K562 (cell line): ENCODE measurements around the gene RNF212B. TPM values are rescaled to one million over a fixed set of nuclear protein-coding genes. Genes with fewer than 3 reads are reported as not detected.

Experiments
- BRD4 ChIP-seq: fragments of 200-600 bp; sonication (generic); IDR thresholded peaks from 2 replicates; pipeline ENCODE4 v1.6.1; 2017; ENCODE audit warnings: inconsistent platforms
- FOSL1 ChIP-seq: fragments of 200-800 bp; sonication (Bioruptor generic); conservative IDR thresholded peaks from 2 replicates; pipeline ENCODE4 v1.6.1; 2016; ENCODE audit warnings: missing genetic modification characterization, missing compliant biosample characterization
- HDAC3 ChIP-seq: fragments of 450-650 bp; IDR thresholded peaks from 2 replicates; pipeline ENCODE4 v1.6.1; 2018; ENCODE audit warnings: borderline replicate concordance, mild to moderate bottlenecking, moderate library complexity; ENCODE audit not compliant: partially characterized antibody
- HDAC8 ChIP-seq: fragments of 450-650 bp; IDR thresholded peaks from 2 replicates; pipeline ENCODE4 v1.6.1; 2016; ENCODE audit warnings: mild to moderate bottlenecking, missing genetic modification characterization, moderate library complexity, missing compliant biosample characterization
- KAT8 ChIP-seq: fragments of 450-650 bp; IDR thresholded peaks from 2 replicates; pipeline ENCODE4 v1.6.1; 2016; ENCODE audit warnings: low read depth, mild to moderate bottlenecking
- MYBL2 ChIP-seq, 2 experiments: fragments of 450-650 bp in 1 of 2; sonication (generic) in 1 of 2; formaldehyde crosslinking in 1 of 2; IDR thresholded peaks; 2 replicates each; pipeline versions ENCODE4 v1.6.1 to v1.8.1; 2017 to 2022; ENCODE audit warnings: borderline replicate concordance in 1 of 2, inconsistent platforms in 1 of 2, low read depth in 1 of 2, mild to moderate bottlenecking in 1 of 2, missing genetic modification reagents in 1 of 2, moderate library complexity in 1 of 2
- NFYB ChIP-seq: IDR thresholded peaks from 2 replicates; pipeline ENCODE4 v1.6.1; 2011; ENCODE audit warnings: mild to moderate bottlenecking, moderate library complexity; ENCODE audit not compliant: insufficient read length; ENCODE audit errors: extremely low read depth
- PML ChIP-seq: IDR thresholded peaks from 2 replicates; pipeline ENCODE4 v1.6.1; 2012; ENCODE audit warnings: low read length, inconsistent platforms
- RBBP5 ChIP-seq: fragments of 200-600 bp; sonication (generic); IDR thresholded peaks from 2 replicates; pipeline ENCODE4 v1.6.1; 2012; ENCODE audit warnings: borderline replicate concordance, mild to moderate bottlenecking, low read length, control low read depth, inconsistent platforms; ENCODE audit not compliant: insufficient read depth, poor library complexity, severe bottlenecking
- RBM22 ChIP-seq: fragments of 200-400 bp; formaldehyde crosslinking; IDR thresholded peaks from 2 replicates; pipeline ENCODE4 v1.6.1; 2018; ENCODE audit warnings: low read length, low read depth; ENCODE audit not compliant: poor library complexity, severe bottlenecking
- SMC3 ChIP-seq: conservative IDR thresholded peaks from 2 replicates; pipeline ENCODE4 v1.6.1; 2011; ENCODE audit warnings: low read depth, low read length, improper control_type of control experiment; ENCODE audit not compliant: insufficient read depth
- SRSF3 ChIP-seq: fragments of 200-400 bp; formaldehyde crosslinking; IDR thresholded peaks from 2 replicates; pipeline ENCODE4 v1.6.1; 2016; ENCODE audit warnings: mild to moderate bottlenecking, low read length, moderate library complexity; ENCODE audit not compliant: insufficient read depth
- TAF7 ChIP-seq: fragments of 450-650 bp; IDR thresholded peaks from 2 replicates; pipeline ENCODE4 v1.6.1; 2016; ENCODE audit warnings: missing genetic modification characterization, missing compliant biosample characterization
- ZBTB17 ChIP-seq: fragments of 450-650 bp; formaldehyde crosslinking; IDR thresholded peaks from 2 replicates; pipeline ENCODE4 v1.4.0; 2020; ENCODE audit warnings: mild to moderate bottlenecking
- ZNF431 ChIP-seq: sonication (generic); formaldehyde crosslinking; IDR thresholded peaks from 2 replicates; pipeline ENCODE4 v1.8.0; 2022; ENCODE audit warnings: mild to moderate bottlenecking, missing genetic modification reagents
- ZNF79 ChIP-seq: fragments of 250-450 bp; sonication (Bioruptor Pico); IDR thresholded peaks from 2 replicates; pipeline ENCODE4 v1.4.0; 2020; ENCODE audit warnings: low read depth, mild to moderate bottlenecking, moderate library complexity
- ZNF830 ChIP-seq: fragments of 250-450 bp; sonication (Bioruptor Pico); IDR thresholded peaks from 2 replicates; pipeline ENCODE4 v1.5.0; 2021; ENCODE audit warnings: mild to moderate bottlenecking
- polyA plus RNA-seq, 8 experiments: library from polyadenylated mRNA; depleted of rRNA in 4 of 8; stranded (reverse) in 5 of 8; unstranded in 3 of 8; fragments of >200 nt; fragmentation: Nextera tagmentation in 2 of 8; fragmentation: Illumina TruSeq in 1 of 8; extraction: Ambion mirVana in 2 of 8; extraction: Trizol in 1 of 8; gene quantifications; 2 replicates each; pipeline versions ENCODE4 v1.2.1 to v1.2.3, GENCODE V29; 2011 to 2014; ENCODE audit warnings: inconsistent platforms in 1 of 8, missing spikeins in 1 of 8
- total RNA-seq, 7 experiments: library from RNA; depleted of rRNA in 6 of 7; stranded (reverse); fragments of >200 nt in 6 of 7; fragmentation: Illumina TruSeq in 2 of 7; extraction: Trizol in 2 of 7; gene quantifications; 2 replicates each; pipeline versions ENCODE4 v1.2.1 to v1.2.3, GENCODE V29; 2011 to 2021; ENCODE audit warnings: low replicate concordance in 1 of 7
- TF ChIP-seq, protein P1 (sequence below): fragments of 250-450 bp; sonication (Bioruptor Pico); IDR thresholded peaks from 2 replicates; pipeline ENCODE4 v1.5.0; 2021; ENCODE audit warnings: mild to moderate bottlenecking, moderate library complexity
- TF ChIP-seq, protein P2 (sequence below): sonication (generic); formaldehyde crosslinking; IDR thresholded peaks from 2 replicates; pipeline ENCODE4 v1.9.0; 2022; ENCODE audit warnings: mild to moderate bottlenecking, missing genetic modification reagents
- TF ChIP-seq, protein P3 (sequence below): fragments of 450-650 bp; IDR thresholded peaks from 2 replicates; pipeline ENCODE4 v1.6.1; 2017; ENCODE audit warnings: mild to moderate bottlenecking, moderate library complexity
- TF ChIP-seq, protein P4 (sequence below): fragments of 450-650 bp; IDR thresholded peaks from 2 replicates; pipeline ENCODE4 v1.6.1; 2016; ENCODE audit warnings: mild to moderate bottlenecking

RNF212B gene
- total and polyA plus RNA-seq, 9 of the 15 experiments (the other 6 are each of a cell fraction or from before 2014, with no cell fraction given), result 0.15 to 0.43 (median 0.27) TPM; not detected in 3

DNA sequence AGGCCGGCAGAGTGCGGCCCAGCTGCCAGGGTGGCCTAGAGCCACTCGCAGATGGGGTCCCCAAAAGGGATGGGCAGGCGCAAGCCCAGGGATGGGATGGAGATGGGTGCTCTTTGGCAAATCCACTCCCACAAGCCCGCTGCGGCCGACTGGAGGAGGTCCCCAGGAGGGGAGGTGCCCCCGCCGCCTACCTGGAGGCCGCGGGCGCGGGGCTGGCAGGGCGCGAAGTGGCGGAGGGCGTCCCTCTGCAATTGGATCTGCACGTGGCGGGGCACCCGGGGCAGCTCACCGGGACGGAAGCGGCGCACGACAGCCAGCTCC is 64.2 kb downstream of the RNF212B start (continued):
- TF ChIP-seq, protein P1, sequence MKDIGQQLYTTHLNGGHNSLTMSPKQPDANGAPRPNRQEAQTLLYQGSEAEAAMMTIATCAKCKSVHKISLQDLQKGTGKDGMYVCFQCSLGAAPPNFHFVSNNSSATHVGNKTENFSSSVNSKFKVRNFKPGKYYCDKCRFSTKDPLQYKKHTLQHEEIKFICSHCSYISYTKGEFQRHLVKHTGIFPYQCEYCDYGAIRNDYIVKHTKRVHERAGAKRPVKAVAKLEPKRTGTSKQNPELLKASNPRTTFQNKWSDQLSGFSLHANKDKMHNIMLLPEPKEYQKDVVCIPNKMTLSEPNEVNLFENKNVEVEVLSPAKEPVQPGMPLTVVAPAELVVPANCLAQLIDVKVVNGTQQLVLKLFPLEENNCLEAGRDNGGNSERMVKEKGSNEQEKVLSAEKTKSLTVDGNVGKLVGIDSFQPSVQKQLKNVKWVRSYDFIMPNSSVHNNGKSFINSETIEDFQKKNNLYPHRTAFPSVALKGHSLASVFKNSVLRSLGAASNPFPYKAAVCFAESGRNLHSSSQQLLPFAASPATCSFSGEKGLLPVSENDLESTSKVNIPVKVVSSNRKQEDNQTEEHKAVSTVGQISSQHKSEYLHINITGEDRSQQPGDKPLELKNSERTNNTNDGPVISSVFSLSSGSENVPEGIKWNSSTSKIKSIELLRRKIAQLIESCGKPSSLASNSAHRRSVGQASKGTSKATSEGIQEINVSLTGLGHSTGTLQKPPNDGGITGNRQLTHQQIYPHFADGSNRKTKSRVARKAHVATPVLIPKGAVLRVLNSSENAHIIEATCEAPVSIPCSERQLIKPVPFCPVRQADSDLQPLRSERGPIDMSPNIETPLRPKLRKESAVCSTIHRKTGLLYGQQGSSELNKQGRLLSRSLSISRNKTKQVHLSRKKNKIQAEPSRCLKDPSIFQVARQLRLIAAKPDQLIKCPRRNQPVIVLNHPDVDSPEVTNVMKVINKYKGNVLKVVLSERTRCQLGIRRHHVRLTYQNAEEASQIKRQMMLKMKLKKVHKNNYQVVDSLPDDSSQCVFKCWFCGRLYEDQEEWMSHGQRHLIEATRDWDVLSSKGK (CRISPR knock-in tag), result no peak
- peak; percentile 16; the same call in 1 of the 2 replicates for TF ChIP-seq FOSL1 (tag)
- no peak for TF ChIP-seq HDAC3
- TF ChIP-seq, protein P2, sequence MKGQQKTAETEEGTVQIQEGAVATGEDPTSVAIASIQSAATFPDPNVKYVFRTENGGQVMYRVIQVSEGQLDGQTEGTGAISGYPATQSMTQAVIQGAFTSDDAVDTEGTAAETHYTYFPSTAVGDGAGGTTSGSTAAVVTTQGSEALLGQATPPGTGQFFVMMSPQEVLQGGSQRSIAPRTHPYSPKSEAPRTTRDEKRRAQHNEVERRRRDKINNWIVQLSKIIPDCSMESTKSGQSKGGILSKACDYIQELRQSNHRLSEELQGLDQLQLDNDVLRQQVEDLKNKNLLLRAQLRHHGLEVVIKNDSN (CRISPR knock-in tag), result no peak
- no peak for TF ChIP-seq SMC3
- TF ChIP-seq, protein P3, sequence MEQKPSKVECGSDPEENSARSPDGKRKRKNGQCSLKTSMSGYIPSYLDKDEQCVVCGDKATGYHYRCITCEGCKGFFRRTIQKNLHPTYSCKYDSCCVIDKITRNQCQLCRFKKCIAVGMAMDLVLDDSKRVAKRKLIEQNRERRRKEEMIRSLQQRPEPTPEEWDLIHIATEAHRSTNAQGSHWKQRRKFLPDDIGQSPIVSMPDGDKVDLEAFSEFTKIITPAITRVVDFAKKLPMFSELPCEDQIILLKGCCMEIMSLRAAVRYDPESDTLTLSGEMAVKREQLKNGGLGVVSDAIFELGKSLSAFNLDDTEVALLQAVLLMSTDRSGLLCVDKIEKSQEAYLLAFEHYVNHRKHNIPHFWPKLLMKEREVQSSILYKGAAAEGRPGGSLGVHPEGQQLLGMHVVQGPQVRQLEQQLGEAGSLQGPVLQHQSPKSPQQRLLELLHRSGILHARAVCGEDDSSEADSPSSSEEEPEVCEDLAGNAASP, result no peak
- peak; percentile 57 for TF ChIP-seq TAF7 (tag)
- TF ChIP-seq, protein P4, sequence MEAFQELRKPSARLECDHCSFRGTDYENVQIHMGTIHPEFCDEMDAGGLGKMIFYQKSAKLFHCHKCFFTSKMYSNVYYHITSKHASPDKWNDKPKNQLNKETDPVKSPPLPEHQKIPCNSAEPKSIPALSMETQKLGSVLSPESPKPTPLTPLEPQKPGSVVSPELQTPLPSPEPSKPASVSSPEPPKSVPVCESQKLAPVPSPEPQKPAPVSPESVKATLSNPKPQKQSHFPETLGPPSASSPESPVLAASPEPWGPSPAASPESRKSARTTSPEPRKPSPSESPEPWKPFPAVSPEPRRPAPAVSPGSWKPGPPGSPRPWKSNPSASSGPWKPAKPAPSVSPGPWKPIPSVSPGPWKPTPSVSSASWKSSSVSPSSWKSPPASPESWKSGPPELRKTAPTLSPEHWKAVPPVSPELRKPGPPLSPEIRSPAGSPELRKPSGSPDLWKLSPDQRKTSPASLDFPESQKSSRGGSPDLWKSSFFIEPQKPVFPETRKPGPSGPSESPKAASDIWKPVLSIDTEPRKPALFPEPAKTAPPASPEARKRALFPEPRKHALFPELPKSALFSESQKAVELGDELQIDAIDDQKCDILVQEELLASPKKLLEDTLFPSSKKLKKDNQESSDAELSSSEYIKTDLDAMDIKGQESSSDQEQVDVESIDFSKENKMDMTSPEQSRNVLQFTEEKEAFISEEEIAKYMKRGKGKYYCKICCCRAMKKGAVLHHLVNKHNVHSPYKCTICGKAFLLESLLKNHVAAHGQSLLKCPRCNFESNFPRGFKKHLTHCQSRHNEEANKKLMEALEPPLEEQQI, result no peak
- peak; percentile 76 for TF ChIP-seq RBM22
- peak; percentile 86; the same call in 1 of the 2 replicates for TF ChIP-seq ZNF830 (CRISPR knock-in tag)
- TF ChIP-seq MYBL2 (IDR thresholded peaks at IDR 0.05; ENCODE audit: low read depth), result no peak
- TF ChIP-seq MYBL2 (CRISPR knock-in tag; IDR thresholded peaks at IDR 0.05; ENCODE audit: borderline replicate concordance), result no peak
- TF ChIP-seq PML, result no peak
- 0 out of 2 replicates have a peak, but pooled peaks have one; percentile 43 for TF ChIP-seq ZBTB17 (CRISPR knock-in tag)
- no peak for TF ChIP-seq KAT8
- TF ChIP-seq NFYB, result peak; percentile 48
- TF ChIP-seq ZNF431 (CRISPR knock-in tag), result 0 out of 2 replicates have a peak, but pooled peaks have one; percentile 67
- TF ChIP-seq ZNF79 (CRISPR knock-in tag), result no peak
- peak; percentile 3 for TF ChIP-seq RBBP5
- no peak for TF ChIP-seq HDAC8 (tag)
- TF ChIP-seq BRD4, result no peak
- TF ChIP-seq SRSF3, result no peak
- TF ChIP-seq, all 486 proteins: peak for 61
